Superior temporal gyrus (tissue), 1 donor: ENCODE results near the gene ZNF557.

Experiments
- DNase-seq: peaks from one replicate; pipeline ENCODE4 v3.0.0-alpha.2; 2016; ENCODE audit errors: extremely low spot score

Gene ZNF557

GRCh38 chr19:7074705-7075282 is 5.3 kb downstream of the ZNF557 start:
- DNase-seq: no peak

GRCh38 chr19:7076151-7076550 is 6.6 kb downstream of the ZNF557 start:
- no peak for DNase-seq

- no peak for DNase-seq
Measured at GRCh38 chr19:7078008-7078407, 8.5 kb downstream of the ZNF557 start.

- no peak for DNase-seq
Measured at GRCh38 chr19:7083076-7083956, 13.8 kb downstream of the ZNF557 start.

GRCh38 chr19:7088999-7089398 is 19.5 kb downstream of the ZNF557 start:
- DNase-seq: no peak

GRCh38 chr19:7098096-7098495 is 28.6 kb downstream of the ZNF557 start:
- DNase-seq: no peak

GRCh38 chr19:7098701-7099596 is 29.4 kb downstream of the ZNF557 start:
- DNase-seq: peak; percentile 90

- DNase-seq: no peak
Measured at GRCh38 chr19:7099597-7099921, 30.1 kb downstream of the ZNF557 start.

GRCh38 chr19:7101498-7102253 is 32.2 kb downstream of the ZNF557 start:
- no peak for DNase-seq

GRCh38 chr19:7104747-7105447 is 35.4 kb downstream of the ZNF557 start:
- DNase-seq: no peak

- no peak for DNase-seq
Measured at GRCh38 chr19:7106711-7107657, 37.5 kb downstream of the ZNF557 start.

GRCh38 chr19:7109678-7110289 is 40.3 kb downstream of the ZNF557 start:
- no peak for DNase-seq

- DNase-seq: no peak
Measured at GRCh38 chr19:7112675-7113074, 43.2 kb downstream of the ZNF557 start.

GRCh38 chr19:7113233-7113632 is 43.7 kb downstream of the ZNF557 start:
- DNase-seq: no peak

- peak; percentile 94 for DNase-seq
Measured at GRCh38 chr19:7115721-7116120, 46.2 kb downstream of the ZNF557 start.

- no peak for DNase-seq
Measured at GRCh38 chr19:7117248-7117647, 47.7 kb downstream of the ZNF557 start.

- no peak for DNase-seq
Measured at GRCh38 chr19:7119582-7119981, 50.1 kb downstream of the ZNF557 start.

GRCh38 chr19:7120499-7120898 is 51.0 kb downstream of the ZNF557 start:
- no peak for DNase-seq

- DNase-seq: no peak
Measured at GRCh38 chr19:7122701-7123100, 53.2 kb downstream of the ZNF557 start.

- DNase-seq: no peak
Measured at GRCh38 chr19:7124782-7125181, 55.3 kb downstream of the ZNF557 start.
